ENCODE measurements around the gene ATP6V1F.
A peak's percentile ranks its signal among the peaks of the same experiment; 100 is the strongest.

Gene ATP6V1F

DNA sequence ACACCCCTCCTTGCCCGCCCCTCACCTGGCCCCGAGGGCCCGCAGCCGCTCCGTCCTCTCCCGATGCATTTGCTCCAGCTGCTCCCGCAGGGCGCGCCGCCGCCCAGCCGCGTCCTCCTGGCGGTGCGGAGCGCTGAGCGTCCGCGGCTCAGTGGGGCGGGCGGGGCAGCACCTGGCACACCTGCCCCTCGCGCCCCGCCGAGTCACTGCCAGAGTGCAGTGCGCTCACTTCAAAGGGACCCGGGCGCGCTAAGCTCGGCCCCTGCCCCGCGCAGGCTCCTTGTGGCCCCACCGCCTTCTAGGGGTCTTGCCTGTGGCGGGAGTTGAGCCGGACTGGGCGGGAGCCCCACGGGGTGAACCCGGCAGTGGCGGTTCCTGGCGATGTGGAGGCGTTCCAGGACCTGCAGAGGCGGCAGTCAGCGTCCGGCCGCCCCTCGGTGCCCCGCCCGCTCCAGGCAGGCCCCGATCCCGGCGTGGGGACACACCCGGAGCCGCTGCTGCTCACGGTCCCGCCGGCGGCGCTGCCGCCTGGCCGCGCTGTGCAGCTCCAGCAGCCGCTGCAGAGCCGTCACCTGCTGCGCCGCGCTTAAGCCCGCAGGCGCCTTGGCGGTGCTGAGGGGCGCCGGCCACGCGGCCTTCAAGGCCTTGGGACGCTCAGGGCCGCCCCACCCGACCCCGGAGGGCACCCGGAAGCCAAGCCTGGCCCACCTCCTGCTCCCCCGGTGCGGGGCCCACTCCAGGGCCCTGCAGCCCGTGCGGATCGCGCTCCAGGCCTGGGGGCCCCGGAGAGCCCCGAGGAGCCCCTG is 6.7 kb downstream of the ATP6V1F start:
- DNase-seq = peak; percentile 67

DNA sequence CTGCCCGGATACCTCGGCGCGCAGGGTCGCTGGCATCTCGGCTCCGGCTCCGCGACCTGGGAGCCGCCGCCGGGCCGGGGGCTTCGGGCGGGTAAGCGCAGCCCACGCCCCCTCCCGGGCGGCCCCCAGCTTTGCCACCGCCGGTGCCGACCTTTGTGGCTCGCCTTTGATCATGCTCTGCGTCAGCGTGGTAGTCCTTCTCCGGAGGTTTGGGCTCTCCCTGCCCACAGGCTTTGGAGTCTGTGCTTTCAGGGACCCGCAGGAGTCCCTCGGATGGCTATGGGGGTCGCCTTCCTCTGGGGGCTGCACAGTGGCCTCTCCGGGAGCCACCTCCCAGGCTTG is 7.3 kb downstream of the ATP6V1F start:
- no peak for DNase-seq

DNA sequence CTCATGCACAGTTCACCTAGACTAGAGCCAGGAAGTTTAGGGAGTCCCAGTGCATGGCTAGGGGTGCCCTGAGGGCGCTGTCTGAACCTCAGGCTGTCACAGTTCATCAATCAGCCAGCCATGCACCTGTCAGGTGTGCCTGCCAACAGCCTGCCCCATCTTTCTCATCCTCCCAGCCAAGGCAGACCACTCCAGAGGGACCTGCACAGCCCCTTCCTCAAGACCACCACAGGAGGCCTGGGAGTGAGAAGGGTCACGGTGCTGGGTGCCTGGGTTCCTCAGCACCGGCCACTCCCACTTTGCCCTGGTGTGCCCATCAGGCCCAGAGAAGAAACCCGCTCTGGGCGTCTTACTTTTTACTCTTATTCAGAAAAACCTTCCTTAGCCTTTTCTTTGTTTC is 8.4 kb downstream of the ATP6V1F start:
- no peak for DNase-seq

DNA sequence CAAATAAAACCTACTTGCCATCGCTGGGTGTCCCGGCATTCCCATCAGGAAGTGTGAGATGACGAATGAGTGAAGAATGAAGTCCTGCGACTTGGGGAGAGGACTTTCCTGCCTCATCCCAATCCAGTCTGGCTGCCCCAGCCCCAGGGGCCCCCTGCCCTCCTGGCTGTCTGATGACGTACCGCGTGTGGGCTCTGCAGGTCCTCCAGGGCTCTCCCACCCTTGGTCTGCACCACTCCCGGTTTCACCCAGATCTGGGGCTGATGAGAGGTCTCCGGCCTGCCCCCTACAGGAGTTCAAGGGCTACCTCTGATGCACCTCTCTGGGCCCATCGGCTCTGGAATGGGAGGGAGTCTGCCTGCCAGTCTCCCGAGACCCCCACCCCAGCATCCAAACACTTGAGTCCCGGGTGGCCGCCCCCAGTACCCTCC is 9.8 kb downstream of the ATP6V1F start:
- no peak for DNase-seq

DNA sequence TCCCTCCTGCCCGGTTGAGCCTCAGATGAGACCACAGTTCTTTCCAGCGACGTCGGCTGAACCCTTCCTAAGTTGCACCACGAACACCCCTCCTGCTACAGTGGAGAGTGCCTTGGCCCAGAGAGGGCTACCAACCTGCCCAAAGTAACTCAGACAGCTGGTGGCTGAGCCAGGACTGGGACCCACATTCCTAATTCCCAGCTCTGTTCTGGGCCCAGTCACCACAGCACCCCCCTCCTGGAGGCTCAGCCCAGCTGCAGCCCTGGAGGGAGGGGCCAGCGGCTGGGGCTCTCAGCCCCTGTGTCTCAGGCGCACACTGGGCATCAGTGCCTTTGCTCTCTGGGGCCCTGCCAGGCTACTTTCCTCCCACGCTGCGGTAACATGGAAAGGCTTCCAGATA is 10.6 kb downstream of the ATP6V1F start:
- no peak for DNase-seq

DNA sequence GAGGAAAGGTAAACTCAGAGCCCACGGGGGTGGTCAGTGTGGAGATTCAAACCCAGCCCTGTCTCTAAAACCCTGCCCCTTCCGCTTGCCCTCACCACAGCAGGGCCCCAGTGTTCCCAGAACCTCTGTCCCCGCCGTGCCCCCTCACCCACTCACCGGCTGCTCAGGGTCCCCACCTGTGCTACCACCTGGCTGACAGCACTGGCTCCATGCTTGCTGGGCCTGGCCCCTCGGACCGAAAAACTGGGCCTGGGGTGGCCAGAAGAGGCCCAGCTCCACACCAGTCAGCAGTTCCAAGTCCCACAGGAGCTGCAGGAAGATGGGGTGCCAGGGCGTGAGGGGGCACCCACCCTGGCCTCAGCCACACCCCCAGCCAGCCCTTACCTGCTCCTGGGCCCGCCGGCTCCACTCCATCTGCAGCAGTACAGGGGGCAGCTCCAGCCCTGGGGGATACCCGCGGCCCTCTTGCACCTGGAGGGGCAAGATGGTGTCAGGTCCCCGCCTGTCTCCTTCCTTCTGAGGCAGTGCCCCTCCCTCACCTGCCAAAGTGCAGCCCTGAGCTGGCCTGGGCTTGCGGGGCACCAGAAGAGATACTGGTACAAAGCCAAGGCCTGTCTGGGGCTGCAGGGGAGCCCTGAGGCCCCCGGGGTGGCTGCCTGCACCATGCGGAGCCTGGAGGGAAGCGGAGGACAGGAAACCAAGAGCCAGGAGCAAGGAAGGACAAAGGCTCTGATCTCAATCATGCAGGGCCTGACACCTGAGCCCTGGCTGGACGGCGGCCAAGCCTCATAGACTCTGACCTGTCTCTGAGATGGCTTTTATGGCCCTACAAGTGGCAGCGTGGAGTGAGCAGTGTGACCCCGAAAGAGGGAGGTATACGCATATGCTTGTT is 11.7 kb downstream of the ATP6V1F start:
- peak; percentile 37 for DNase-seq

DNA sequence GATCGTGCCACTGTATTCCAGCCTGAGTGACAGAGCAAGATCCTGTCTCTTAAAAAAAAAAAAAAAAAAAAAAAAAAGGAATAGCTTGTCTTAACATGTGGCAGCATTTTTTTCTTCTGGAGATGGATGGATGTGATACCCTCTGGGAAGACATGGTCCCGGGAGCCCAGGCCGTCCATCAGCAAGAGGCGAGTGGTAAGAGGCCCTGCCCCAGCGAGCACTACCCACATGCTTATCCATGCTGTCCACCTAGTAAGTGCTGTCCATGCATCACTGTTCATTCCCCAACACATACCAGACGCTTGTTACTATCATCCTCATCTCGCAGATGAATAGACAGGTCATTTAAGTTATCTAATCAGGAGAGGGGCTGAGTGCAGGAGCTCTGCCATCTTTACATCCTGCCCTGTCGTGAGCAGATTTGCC is 12.9 kb downstream of the ATP6V1F start:
- no peak for DNase-seq

DNA sequence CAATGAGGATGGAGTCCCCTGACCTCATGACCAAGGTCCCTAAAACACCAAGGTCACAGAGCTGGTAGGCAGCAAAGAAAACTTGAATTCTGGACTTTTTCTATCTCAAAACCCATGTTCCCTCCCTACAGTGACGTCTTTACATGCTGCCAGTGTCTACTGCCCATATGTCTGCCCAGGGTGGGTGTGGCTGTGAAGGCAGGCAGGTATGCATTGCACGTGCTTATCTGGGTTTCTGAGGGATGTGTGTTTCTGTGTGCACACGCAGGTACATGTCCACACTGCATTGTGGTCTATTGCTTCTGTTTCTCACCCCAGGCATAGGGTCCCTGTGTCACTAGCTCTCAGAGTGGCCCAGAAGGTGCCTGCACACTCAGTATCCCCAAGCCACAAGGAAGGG is 13.5 kb downstream of the ATP6V1F start:
- DNase-seq = no peak

DNA sequence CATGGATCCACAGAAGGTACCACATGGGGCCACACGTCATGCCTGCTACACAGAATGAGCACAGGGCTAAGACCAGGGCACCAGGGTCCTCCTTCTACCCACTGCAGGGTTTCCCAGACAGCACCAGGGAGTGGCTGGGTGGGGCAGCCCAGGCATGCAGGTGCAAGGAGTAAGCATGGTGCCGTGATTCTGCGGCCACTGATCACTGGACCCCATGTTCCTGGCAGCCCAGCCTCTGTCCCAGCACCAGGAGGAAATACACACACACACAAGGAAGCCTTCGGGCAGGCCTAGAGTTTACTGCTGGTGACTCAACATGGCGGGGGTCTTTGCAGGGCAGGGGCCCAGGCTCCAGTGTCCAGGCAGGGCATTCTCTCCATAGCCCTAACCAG is 13.9 kb downstream of the ATP6V1F start:
- DNase-seq = no peak

DNA sequence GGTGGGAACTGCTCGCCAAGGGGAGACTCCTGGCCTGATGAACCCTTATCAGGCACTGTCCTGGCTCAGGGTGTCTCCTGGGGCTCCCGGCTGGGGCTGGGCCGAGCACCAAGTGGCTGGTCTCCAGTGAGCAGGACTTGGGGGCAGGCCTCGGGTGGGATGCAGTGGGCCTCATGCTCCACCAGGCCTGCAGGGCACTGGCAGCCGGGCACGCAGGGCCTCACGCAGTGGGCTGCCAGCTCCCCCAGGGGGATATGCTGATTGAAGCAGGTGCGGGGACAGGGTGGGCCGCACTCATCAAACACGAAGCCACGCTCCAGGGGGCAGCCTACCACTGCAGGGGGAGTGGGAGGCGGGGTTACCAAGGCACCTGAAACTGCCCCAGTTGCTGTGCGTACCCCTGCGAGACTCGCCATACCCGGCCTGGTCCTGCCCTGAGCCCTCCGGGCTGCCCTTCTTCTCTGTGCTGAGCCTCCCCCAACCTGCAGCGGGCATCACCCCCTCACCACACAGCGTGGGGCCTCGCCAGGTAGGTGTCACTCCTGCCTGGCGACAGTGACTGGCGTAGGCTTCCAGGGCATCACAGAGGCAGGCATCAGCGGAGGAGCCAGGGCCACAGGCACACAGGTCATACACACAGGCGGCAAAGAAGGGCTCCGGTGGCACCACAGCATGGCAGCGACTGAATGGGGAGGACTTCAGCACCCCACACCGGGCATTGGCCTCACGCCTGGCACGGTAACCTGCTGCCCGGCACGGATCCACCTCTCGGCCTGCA is 14.5 kb downstream of the ATP6V1F start:
- DNase-seq = no peak

DNA sequence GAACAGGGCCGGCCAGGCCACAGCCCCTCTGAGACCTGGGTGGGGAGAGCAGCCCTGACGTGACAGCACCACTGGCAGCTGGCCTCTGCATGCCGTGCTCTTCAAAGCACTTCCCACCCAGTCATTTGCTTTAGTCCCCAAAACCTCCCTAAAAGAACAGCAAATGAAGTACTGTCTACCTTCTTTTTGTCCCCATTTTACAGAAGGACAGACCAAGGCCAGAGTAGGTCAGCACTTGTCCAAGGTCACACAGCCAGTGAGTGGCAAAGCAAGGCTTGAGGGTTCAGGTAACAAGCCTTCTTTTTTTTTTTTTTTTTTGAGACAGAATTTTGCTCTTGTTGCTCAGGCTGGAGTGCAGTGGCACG is 15.1 kb downstream of the ATP6V1F start:
- DNase-seq = no peak

DNA sequence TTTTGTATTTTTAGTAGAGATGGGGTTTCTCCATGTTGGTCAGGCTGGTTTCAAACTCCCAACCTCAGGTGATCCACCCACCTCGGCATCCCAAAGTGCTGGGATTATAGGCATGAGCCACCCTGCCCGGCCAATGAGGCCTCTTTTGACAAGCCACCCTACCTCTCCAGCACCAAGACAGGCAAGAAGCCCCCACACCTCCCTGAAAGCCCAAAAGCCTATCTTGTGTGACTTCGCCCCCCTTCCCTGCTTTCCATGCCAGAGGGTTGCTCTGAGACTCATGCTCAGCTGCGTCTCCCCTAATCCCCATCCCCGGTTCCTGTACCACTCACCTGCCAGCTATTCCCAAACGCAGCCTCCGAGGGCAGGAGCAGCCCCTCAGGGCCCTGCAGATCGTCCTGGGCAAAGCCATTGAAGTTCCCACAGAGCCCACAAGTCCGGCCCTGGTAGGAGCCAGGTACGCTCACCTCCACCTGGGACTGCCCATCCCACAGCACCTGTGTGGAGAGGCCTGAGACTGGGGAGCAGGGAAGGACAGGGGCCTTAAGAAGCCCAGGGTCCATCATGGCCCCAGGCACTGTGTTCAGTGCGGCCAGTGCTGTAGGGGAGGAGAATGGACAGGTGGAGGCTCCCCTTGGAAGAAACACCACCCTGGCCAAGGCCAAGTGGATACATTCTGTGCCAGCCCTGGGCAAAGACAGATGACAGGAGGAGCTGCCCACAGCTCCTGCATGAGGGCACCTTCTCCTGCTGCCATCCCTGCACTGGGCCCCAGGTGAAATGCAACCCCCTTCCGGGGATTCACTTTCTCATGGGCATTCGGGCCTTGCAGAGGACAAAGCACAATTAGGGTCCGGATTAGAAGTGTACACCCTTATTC is 15.8 kb downstream of the ATP6V1F start:
- DNase-seq = no peak

DNA sequence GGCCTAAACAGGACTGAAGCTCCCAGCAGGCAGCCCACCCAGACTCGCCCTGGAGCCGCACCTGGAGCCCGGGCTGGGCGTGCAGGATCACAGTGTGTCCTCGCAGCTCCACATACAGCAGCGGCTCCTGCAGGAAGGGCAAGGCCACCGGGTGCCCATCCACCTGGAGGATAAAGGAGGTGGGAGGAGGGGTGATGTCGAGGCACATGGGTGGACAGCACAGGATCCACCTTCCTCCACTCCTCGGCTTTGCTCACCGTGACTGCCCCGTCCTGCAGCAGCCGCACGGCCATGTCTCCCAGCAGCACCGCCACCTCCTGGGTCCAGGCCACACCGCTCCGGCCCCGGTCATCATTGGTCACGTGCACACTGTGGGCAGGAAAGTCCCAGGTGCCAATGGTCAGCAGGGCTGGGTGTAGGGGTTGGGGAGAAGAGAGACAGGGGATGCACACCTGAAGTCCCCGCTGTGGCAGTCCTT is 16.8 kb downstream of the ATP6V1F start:
- DNase-seq = no peak

DNA sequence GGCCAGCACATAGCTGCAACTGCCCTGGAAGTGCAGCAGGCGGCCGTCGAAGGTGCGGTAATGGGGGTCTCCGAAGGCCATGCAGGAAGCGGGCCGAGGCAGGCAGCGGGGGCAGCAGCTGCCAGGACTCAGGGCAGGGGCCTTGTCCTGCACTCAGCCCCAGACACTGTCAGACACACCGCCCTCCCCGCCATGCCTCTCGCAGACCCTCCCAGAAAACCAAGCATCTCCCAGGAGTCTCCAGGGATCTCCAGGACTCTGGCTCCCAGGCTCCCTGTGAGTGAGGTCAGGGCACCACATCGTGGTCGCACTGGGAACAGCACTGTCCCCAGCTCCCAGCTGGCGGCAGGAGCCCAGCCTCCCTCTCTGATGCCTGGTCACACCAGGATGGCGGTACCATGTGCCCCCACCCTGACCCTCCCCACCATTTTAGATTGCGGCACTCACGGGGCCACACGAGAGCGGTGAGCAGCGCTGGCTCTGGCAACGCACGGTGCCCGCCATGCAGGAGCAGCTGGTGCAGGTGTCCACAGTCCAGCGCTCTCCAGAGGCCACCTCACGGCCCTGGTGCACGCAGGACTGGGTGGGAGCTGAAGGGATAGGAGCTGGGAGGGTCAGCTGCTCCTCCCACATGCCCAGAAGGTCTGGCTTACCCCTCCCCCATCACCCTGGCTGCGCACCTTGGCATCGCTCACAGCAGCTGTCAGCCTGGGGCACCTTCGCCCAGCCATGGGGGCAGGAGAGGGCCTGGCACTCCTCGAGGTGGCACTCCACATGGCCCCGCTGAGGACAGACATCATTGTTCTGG is 17.5 kb downstream of the ATP6V1F start:
- peak; percentile 58 for DNase-seq

DNA sequence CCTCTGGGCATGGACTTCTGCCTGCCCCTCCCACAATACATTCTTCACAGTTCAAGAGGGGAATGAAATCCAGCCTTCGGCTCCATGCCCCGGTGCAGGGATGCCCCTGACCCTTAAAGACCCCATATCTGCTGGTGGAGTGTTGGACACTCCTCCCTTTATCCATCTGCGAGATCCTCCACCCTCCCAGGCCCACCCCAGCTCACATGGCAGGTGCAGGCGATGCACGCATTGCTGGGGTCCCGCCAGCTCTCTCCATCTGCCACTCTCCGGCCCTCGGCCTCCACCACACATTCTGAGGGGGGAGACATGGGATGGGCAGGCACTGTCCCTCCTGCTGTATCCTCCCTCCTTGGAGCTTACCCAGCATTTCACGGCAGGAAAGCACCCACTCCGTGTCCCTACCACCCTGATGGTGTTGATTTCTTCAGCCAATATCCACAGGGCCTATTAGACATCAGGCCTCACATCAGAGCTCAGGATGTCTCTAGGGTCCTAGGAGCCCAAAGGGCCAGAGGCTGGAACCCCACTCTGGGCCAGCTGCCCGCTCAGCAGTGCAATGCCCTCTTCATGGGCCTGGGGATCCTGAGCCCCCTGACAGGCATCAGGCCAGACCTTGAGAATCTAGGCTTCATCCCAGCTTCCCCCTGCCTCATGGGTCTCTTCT is 18.3 kb downstream of the ATP6V1F start:
- DNase-seq = no peak

DNA sequence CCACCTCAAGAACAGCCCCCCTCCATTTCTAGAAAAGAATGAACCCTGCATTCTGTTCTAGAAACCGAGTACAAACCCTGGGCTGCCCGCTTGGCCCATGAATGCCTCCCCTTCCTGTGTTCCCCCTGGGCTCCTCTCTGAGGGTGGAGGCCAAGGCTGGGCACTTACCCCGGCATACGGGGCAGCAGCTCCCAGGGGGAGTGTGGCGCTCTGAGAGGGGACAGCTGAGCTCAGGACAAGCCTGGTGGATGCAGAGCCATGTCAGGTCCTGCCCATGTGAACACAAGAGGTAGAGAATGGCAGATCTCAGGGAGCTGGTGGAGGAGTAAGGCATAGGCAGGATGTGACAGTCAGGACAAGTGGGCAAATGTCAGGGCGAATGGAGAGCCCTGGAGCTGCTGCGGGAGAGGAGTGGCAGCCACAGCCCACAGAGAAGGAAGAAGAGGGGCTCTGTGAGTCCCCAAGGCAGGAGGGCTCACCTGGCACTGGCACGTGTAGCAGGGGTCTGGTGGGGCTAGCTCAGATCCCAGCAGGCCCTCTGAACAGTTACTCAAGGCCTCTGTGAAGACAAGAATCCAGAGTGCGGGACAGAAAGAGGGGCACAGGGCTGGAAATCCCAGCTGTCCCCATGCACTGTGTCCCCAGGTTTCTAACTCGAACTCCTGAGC is 18.9 kb downstream of the ATP6V1F start:
- no peak for DNase-seq

DNA sequence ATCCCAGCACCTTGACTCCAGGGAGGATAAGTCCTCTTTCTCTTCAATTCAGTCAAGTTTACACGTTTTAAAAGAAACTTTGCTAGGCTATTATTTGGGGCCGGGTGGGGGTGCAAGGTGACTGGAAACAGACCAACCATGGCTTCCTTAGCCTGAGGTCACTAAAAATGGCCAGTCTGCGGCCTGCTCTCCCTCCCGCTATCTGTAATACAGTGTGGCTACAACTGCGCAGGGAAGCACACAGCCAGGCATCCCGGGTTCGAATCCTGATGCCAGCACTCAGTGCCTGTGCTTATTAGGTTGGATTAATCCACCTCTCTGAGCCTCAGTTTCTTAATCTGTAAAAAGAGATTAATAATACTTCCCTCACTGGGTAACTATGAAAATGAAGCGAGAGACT is 19.5 kb downstream of the ATP6V1F start:
- no peak for DNase-seq

DNA sequence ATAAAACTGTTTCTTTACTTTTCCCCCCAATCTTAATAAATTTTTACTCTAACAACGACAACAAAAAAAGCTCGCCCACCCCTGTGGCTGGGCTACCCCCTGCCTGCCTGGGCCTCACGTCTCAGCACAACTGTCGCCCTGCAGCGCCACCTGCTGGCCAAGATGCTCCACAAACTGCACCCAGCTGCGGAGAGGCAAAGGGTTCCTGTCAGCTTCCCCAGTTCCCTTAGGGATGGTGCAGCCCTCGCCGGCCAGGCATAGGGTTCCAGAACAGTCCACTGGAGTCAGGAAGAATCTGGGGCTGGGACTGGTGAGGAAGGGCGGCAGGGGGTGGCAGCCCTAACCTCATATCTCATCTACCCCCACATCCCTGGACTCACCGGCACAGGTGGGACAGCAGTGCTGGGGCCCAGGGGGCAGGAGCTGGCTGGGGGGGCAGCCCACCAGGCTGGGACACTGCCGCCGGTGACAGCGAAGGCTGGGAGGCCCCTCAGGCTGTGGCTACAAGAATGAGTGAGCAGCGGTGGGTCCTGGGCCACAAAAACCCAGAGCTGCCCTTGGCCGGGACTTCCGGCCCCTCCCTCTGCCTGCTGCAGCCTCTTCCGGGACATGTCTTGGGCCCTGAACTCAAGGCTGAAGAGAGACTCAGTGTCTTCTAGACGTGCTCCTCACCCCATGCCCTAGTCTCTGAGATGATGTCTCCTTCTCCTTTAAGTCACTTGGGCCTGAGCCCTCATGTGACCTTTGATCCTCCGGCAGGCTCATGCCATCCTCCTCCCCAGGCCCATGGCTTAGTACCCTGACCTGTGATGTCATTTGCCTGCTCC is 21.2 kb downstream of the ATP6V1F start:
- peak; percentile 75 for DNase-seq
